HEK293 (cell line): ENCODE results near the gene MUC5B.

Experiments used
- CTCF ChIA-PET: fragments of 350-600 bp; formaldehyde crosslinking; extraction: SDS; loops from one replicate; lab custom pipeline; 2021; ENCODE audit warnings: antibody characterized with exemption; lab: Yijun Ruan, JAX
- POLR2A ChIA-PET: fragments of 300-600 bp; formaldehyde crosslinking; extraction: SDS; loops from one replicate; lab custom pipeline; 2020; ENCODE audit warnings: antibody characterized with exemption, inconsistent platforms; lab: Yijun Ruan, JAX
- H3K27ac ChIP-seq: fragments of 200-500 bp; sonication (Bioruptor generic); 2 replicates; pipeline ENCODE4 v1.5.1; 2014; ENCODE audit warnings: low read depth, low read length, control low read depth, inconsistent platforms; ENCODE audit errors: extremely low read depth
- H3K36me3 ChIP-seq, 2 experiments: fragments of 200-500 bp in 1 of 2; sonication (Bioruptor generic) in 1 of 2; 1 replicate in 1 of 2; 2 replicates in 1 of 2; pipeline ENCODE4 v1.5.1; 2014 to 2017; ENCODE audit warnings: inconsistent platforms in 2 of 2, low read length in 2 of 2; ENCODE audit not compliant: control insufficient read depth in 2 of 2, insufficient read depth in 1 of 2
- H3K4me1 ChIP-seq: fragments of 200-500 bp; sonication (Bioruptor generic); 2 replicates; pipeline ENCODE4 v1.5.1; 2014; ENCODE audit warnings: mild to moderate bottlenecking, low read length, inconsistent platforms; ENCODE audit not compliant: control insufficient read depth, insufficient read depth
- H3K4me3 ChIP-seq: 2 replicates; pipeline ENCODE4 v1.5.1; 2011; ENCODE audit warnings: low read depth, mild to moderate bottlenecking, control low read depth, low read length, moderate library complexity
- H3K9me3 ChIP-seq: fragments of 200-500 bp; sonication (Bioruptor generic); 2 replicates; pipeline ENCODE4 v1.5.1; 2014; ENCODE audit warnings: low read depth, low read length, inconsistent platforms; ENCODE audit not compliant: control insufficient read depth, insufficient read depth
- GLI4 ChIP-seq: fragments of 450-650 bp; formaldehyde crosslinking; IDR thresholded peaks from 2 replicates; pipeline ENCODE4 v1.5.1; 2016; ENCODE audit warnings: missing biosample characterization, missing genetic modification characterization
- KLF10 ChIP-seq: fragments of 450-650 bp; IDR thresholded peaks from 2 replicates; pipeline ENCODE4 v1.5.1; 2018; ENCODE audit warnings: missing biosample characterization, mild to moderate bottlenecking, missing genetic modification characterization
- SCRT2 ChIP-seq: fragments of 450-650 bp; formaldehyde crosslinking; IDR thresholded peaks from 2 replicates; pipeline ENCODE4 v1.5.1; 2016; ENCODE audit warnings: missing biosample characterization, missing genetic modification characterization
- SP2 ChIP-seq: fragments of 450-650 bp; formaldehyde crosslinking; IDR thresholded peaks from 2 replicates; pipeline ENCODE4 v1.5.1; 2016; ENCODE audit warnings: missing biosample characterization, missing genetic modification characterization
- TSHZ1 ChIP-seq: fragments of 450-650 bp; formaldehyde crosslinking; IDR thresholded peaks from 2 replicates; pipeline ENCODE4 v1.5.1; 2016; ENCODE audit warnings: missing biosample characterization, missing genetic modification characterization, borderline replicate concordance
- YY1 ChIP-seq: fragments of 450-650 bp; formaldehyde crosslinking; IDR thresholded peaks from 2 replicates; pipeline ENCODE4 v1.5.1; 2018; ENCODE audit warnings: missing biosample characterization, missing genetic modification characterization
- ZBTB20 ChIP-seq: fragments of 450-650 bp; formaldehyde crosslinking; IDR thresholded peaks from 2 replicates; pipeline ENCODE4 v1.5.1; 2016; ENCODE audit warnings: missing biosample characterization, missing genetic modification characterization
- ZFP3 ChIP-seq: fragments of 450-650 bp; formaldehyde crosslinking; IDR thresholded peaks from 2 replicates; pipeline ENCODE4 v1.5.1; 2016; ENCODE audit warnings: low read depth, missing biosample characterization, missing genetic modification characterization
- ZNF112 ChIP-seq: fragments of 450-650 bp; formaldehyde crosslinking; IDR thresholded peaks from 2 replicates; pipeline ENCODE4 v1.5.0; 2017; ENCODE audit warnings: missing biosample characterization, missing genetic modification characterization
- ZNF155 ChIP-seq: fragments of 450-650 bp; formaldehyde crosslinking; IDR thresholded peaks from 2 replicates; pipeline ENCODE4 v1.5.1; 2016; ENCODE audit warnings: missing biosample characterization, missing genetic modification characterization
- ZNF16 ChIP-seq: fragments of 450-650 bp; formaldehyde crosslinking; IDR thresholded peaks from 2 replicates; pipeline ENCODE4 v1.5.1; 2016; ENCODE audit warnings: low read depth, missing biosample characterization, missing genetic modification characterization
- ZNF174 ChIP-seq: fragments of 450-650 bp; formaldehyde crosslinking; IDR thresholded peaks from 2 replicates; pipeline ENCODE4 v1.5.0; 2017; ENCODE audit warnings: missing biosample characterization, mild to moderate bottlenecking, missing genetic modification characterization
- ZNF18 ChIP-seq: fragments of 450-650 bp; formaldehyde crosslinking; IDR thresholded peaks from 2 replicates; pipeline ENCODE4 v1.5.1; 2016; ENCODE audit warnings: missing biosample characterization, missing genetic modification characterization
- ZNF184 ChIP-seq: fragments of 450-650 bp; IDR thresholded peaks from 2 replicates; pipeline ENCODE4 v1.5.1; 2018; ENCODE audit warnings: missing biosample characterization, mild to moderate bottlenecking, missing genetic modification characterization
- ZNF394 ChIP-seq: fragments of 450-650 bp; formaldehyde crosslinking; IDR thresholded peaks from 2 replicates; pipeline ENCODE4 v1.5.1; 2016; ENCODE audit warnings: missing biosample characterization, missing genetic modification characterization, mild to moderate bottlenecking, moderate library complexity, borderline replicate concordance
- ZNF521 ChIP-seq: fragments of 450-650 bp; formaldehyde crosslinking; IDR thresholded peaks from 2 replicates; pipeline ENCODE4 v1.5.1; 2017; ENCODE audit warnings: missing biosample characterization, mild to moderate bottlenecking, missing genetic modification characterization
- ZNF555 ChIP-seq: fragments of 450-650 bp; formaldehyde crosslinking; conservative IDR thresholded peaks from 2 replicates; pipeline ENCODE4 v1.5.1; 2017; ENCODE audit warnings: missing biosample characterization, mild to moderate bottlenecking, missing genetic modification characterization, inconsistent platforms
- ZNF585B ChIP-seq: fragments of 450-650 bp; formaldehyde crosslinking; IDR thresholded peaks from 2 replicates; pipeline ENCODE4 v1.5.1; 2016; ENCODE audit warnings: missing biosample characterization, missing genetic modification characterization
- ZNF670 ChIP-seq: fragments of 450-650 bp; formaldehyde crosslinking; IDR thresholded peaks from 2 replicates; pipeline ENCODE4 v1.5.1; 2016; ENCODE audit warnings: missing biosample characterization, missing genetic modification characterization, low read depth
- ZNF785 ChIP-seq: fragments of 450-650 bp; formaldehyde crosslinking; IDR thresholded peaks from 2 replicates; pipeline ENCODE4 v1.5.1; 2016; ENCODE audit warnings: missing biosample characterization, missing genetic modification characterization
- ZNF830 ChIP-seq: fragments of 450-650 bp; IDR thresholded peaks from 2 replicates; pipeline ENCODE4 v1.5.0; 2018; ENCODE audit warnings: missing biosample characterization, missing genetic modification characterization, low read depth, mild to moderate bottlenecking, moderate library complexity
- ZSCAN30 ChIP-seq: fragments of 450-650 bp; IDR thresholded peaks from 2 replicates; pipeline ENCODE4 v1.5.1; 2018; ENCODE audit warnings: missing biosample characterization, mild to moderate bottlenecking, missing genetic modification characterization, moderate library complexity
- ZSCAN4 ChIP-seq: fragments of 450-650 bp; formaldehyde crosslinking; IDR thresholded peaks from 2 replicates; pipeline ENCODE4 v1.5.1; 2017; ENCODE audit warnings: missing biosample characterization, missing genetic modification characterization

MUC5B gene

GRCh38 chr11:1208394-1209261 is 14.2 kb upstream of the MUC5B start:
- Histone ChIP-seq H3K9me3 (no peaks in the 10 kb centered on the region), H3K27ac (no peak overlapping the region), H3K36me3 (no peaks in the 10 kb centered on the region), H3K4me1 (no peaks in the 10 kb centered on the region), H3K4me3 (no peak overlapping the region)
- POLR2A ChIA-PET: no interaction called here
- TF ChIP-seq ZNF785 (tag by site-specific recombination) (no peak), ZNF16 (tag by site-specific recombination) (no peak), ZFP3 (no peak), ZNF18 (tag by site-specific recombination) (no peak), KLF10 (tag by site-specific recombination) (no peak), ZBTB20 (tag by site-specific recombination) (no peak), ZNF670 (tag by site-specific recombination) (no peak), GLI4 (tag by site-specific recombination) (no peak), ZNF555 (no peak), ZNF585B (no peak), ZSCAN4 (tag by site-specific recombination) (no peak), ZNF155 (no peak), YY1 (tag by site-specific recombination) (no peak), TSHZ1 (tag by site-specific recombination) (no peak), ZNF394 (no peak)
- CTCF ChIA-PET: interaction anchor here (0.5 to 1.1 kb wide), 2 partner anchors 11 to 444 kb away, joined by 3 to 5 read pairs; no protein-coding TSS in a partner anchor

GRCh38 chr11:1209371-1210057 is 13.4 kb upstream of the MUC5B start:
- H3K27ac ChIP-seq: no peak overlapping the region
- H3K36me3 ChIP-seq: no peaks in the 10 kb centered on the region
- POLR2A ChIA-PET: no interaction called here
- TF ChIP-seq ZNF174 (tag by site-specific recombination): no peak
- no peak for TF ChIP-seq SCRT2 (tag by site-specific recombination)
- TF ChIP-seq ZSCAN30 (tag by site-specific recombination): no peak
- TF ChIP-seq ZNF521: no peak
- no peak for TF ChIP-seq SP2 (tag by site-specific recombination)
- TF ChIP-seq ZNF830: no peak
- TF ChIP-seq ZNF184: no peak
- no peak for TF ChIP-seq ZNF112 (tag by site-specific recombination)
- TF ChIP-seq, all 188 proteins: peak for 0
- Histone ChIP-seq H3K4me3 (no peak overlapping the region), H3K4me1 (no peaks in the 10 kb centered on the region), H3K9me3 (no peaks in the 10 kb centered on the region)
- CTCF ChIA-PET: interaction anchor here (0.5 kb wide), 1 partner anchor 443 kb away, joined by 5 read pairs; no protein-coding TSS in a partner anchor
